Astrocyte (in vitro differentiated cells and primary cell): ENCODE results near the gene ANGPTL4. TPM values are rescaled to one million over a fixed set of nuclear protein-coding genes. Genes with fewer than 3 reads are reported as not detected.

Source experiments
- DNase-seq: peaks from one replicate; pipeline ENCODE4 v3.0.0-alpha.2; 2010; ENCODE audit warnings: low read depth
- FAIRE-seq: peaks from 2 replicates; lab custom pipeline; 2011; peaks lifted over from hg19 to GRCh38; lab: Jason Lieb, UNC
- H2AFZ ChIP-seq: 2 replicates; pipeline ENCODE4 v1.6.0; 2012; ENCODE audit warnings: low read depth, low read length, inconsistent platforms
- H3K27ac ChIP-seq: 2 replicates; pipeline ENCODE4 v1.5.1; 2011; ENCODE audit warnings: low read depth, low read length, inconsistent platforms
- H3K27me3 ChIP-seq: 2 replicates; pipeline ENCODE4 v1.6.0; 2011; ENCODE audit warnings: low read length, inconsistent platforms; ENCODE audit not compliant: insufficient read depth
- H3K36me3 ChIP-seq: 2 replicates; pipeline ENCODE4 v1.5.1; 2011; ENCODE audit warnings: low read length, inconsistent platforms; ENCODE audit not compliant: insufficient read depth
- H3K4me1 ChIP-seq: 2 replicates; pipeline ENCODE4 v1.5.1; 2011; ENCODE audit warnings: low read length, inconsistent platforms; ENCODE audit not compliant: insufficient read depth
- H3K4me2 ChIP-seq: 2 replicates; pipeline ENCODE4 v1.6.0; 2012; ENCODE audit warnings: low read length, inconsistent platforms
- H3K4me3 ChIP-seq: 2 replicates; pipeline ENCODE4 v1.5.1; 2011; ENCODE audit warnings: low read depth, mild to moderate bottlenecking, low read length, inconsistent platforms; ENCODE audit not compliant: insufficient read depth
- H3K79me2 ChIP-seq: 2 replicates; pipeline ENCODE4 v1.6.0; 2012; ENCODE audit warnings: mild to moderate bottlenecking, low read length, inconsistent platforms; ENCODE audit not compliant: insufficient read depth
- H3K9ac ChIP-seq: 2 replicates; pipeline ENCODE4 v1.6.0; 2012; ENCODE audit warnings: mild to moderate bottlenecking, low read length, inconsistent platforms
- H3K9me3 ChIP-seq: 2 replicates; pipeline ENCODE4 v1.5.1; 2012; ENCODE audit warnings: low read depth, mild to moderate bottlenecking, low read length, inconsistent platforms; ENCODE audit not compliant: insufficient read depth
- H4K20me1 ChIP-seq: 2 replicates; pipeline ENCODE4 v1.6.0; 2012; ENCODE audit warnings: low read length, inconsistent platforms; ENCODE audit not compliant: insufficient read depth
- H3K27ac Mint-ChIP-seq: one replicate; pipeline ENCODE4 v1.8.0; 2021; ENCODE audit warnings: mild to moderate bottlenecking, mixed read lengths; ENCODE audit not compliant: unreplicated experiment
- H3K27me3 Mint-ChIP-seq: one replicate; pipeline ENCODE4 v1.8.0; 2021; ENCODE audit warnings: low read depth, mixed read lengths; ENCODE audit not compliant: unreplicated experiment
- H3K36me3 Mint-ChIP-seq: one replicate; pipeline ENCODE4 v1.8.0; 2021; ENCODE audit warnings: low read depth, mixed read lengths; ENCODE audit not compliant: unreplicated experiment
- H3K4me1 Mint-ChIP-seq: one replicate; pipeline ENCODE4 v1.8.0; 2021; ENCODE audit warnings: low read depth, mixed read lengths; ENCODE audit not compliant: unreplicated experiment
- H3K4me3 Mint-ChIP-seq: one replicate; pipeline ENCODE4 v1.8.0; 2021; ENCODE audit warnings: mild to moderate bottlenecking, moderate library complexity, mixed read lengths; ENCODE audit not compliant: unreplicated experiment
- H3K9me3 Mint-ChIP-seq: one replicate; pipeline ENCODE4 v1.8.0; 2021; ENCODE audit warnings: mild to moderate bottlenecking, mixed read lengths; ENCODE audit not compliant: unreplicated experiment
- CTCF ChIP-seq: IDR thresholded peaks from 2 replicates; pipeline ENCODE4 v1.5.1; 2011; ENCODE audit warnings: low read depth, mild to moderate bottlenecking, inconsistent platforms, low read length, moderate library complexity; ENCODE audit not compliant: insufficient read depth
- EZH2 ChIP-seq: IDR thresholded peaks from 2 replicates; pipeline ENCODE4 v1.6.1; 2012; ENCODE audit warnings: mild to moderate bottlenecking, low read length, inconsistent platforms; ENCODE audit not compliant: insufficient read depth
- total RNA-seq: library from RNA; stranded (reverse); gene quantifications from 2 replicates; pipeline ENCODE4 v1.2.1, GENCODE V29; 2021

Gene ANGPTL4
- total RNA-seq, 1 donor from 2014 or later: 115 TPM

- Mint-ChIP-seq H3K4me3 (peak overlapping the region; percentile 76), H3K4me1 (peaks cover 12% of the 10 kb centered on the region), H3K36me3 (peaks cover 11% of the 10 kb centered on the region), H3K27ac (no peak overlapping the region), H3K9me3 (peaks cover 5% of the 10 kb centered on the region), H3K27me3 (no peaks in the 10 kb centered on the region)
- peak overlapping the region; percentile 67 for H3K4me2 ChIP-seq
- H3K27ac ChIP-seq: no peak overlapping the region
- peaks cover 57% of the 10 kb centered on the region for H3K79me2 ChIP-seq
- H3K9me3 ChIP-seq: no peaks in the 10 kb centered on the region
- no peak for TF ChIP-seq CTCF
- TF ChIP-seq EZH2: no peak
- H3K36me3 ChIP-seq: no peaks in the 10 kb centered on the region
- no peak overlapping the region for H3K9ac ChIP-seq
- no peak for DNase-seq
- no peaks in the 10 kb centered on the region for H3K27me3 ChIP-seq
- H3K4me3 ChIP-seq: peak overlapping the region; percentile 33
- no peak for FAIRE-seq
- no peak overlapping the region for H2AFZ ChIP-seq
- peaks cover 10% of the 10 kb centered on the region for H3K4me1 ChIP-seq
- peaks cover 54% of the 10 kb centered on the region for H4K20me1 ChIP-seq
Measured at GRCh38 chr19:8391198-8392016, 27.5 kb downstream of the ANGPTL4 start.

- TF ChIP-seq EZH2: no peak
- TF ChIP-seq CTCF: no peak
- H3K79me2 ChIP-seq: peaks cover 62% of the 10 kb centered on the region
- no peak overlapping the region for H3K27ac Mint-ChIP-seq
Measured at GRCh38 chr19:8392017-8392591, 28.1 kb downstream of the ANGPTL4 start.

More at GRCh38 chr19:8392017-8392591, 28.1 kb downstream of the ANGPTL4 start:
- Histone ChIP-seq H2AFZ (no peak overlapping the region), H4K20me1 (peaks cover 60% of the 10 kb centered on the region), H3K4me2 (peak overlapping the region; percentile 67), H3K27ac (no peak overlapping the region), H3K4me1 (peaks cover 14% of the 10 kb centered on the region), H3K4me3 (no peak overlapping the region), H3K9ac (no peak overlapping the region), H3K36me3 (no peaks in the 10 kb centered on the region), H3K27me3 (no peaks in the 10 kb centered on the region), H3K9me3 (no peaks in the 10 kb centered on the region)
- peaks cover 18% of the 10 kb centered on the region for H3K4me1 Mint-ChIP-seq
- FAIRE-seq: no peak
- H3K27me3 Mint-ChIP-seq: no peaks in the 10 kb centered on the region
- H3K4me3 Mint-ChIP-seq: peak overlapping the region; percentile 67
- peaks cover 4% of the 10 kb centered on the region for H3K36me3 Mint-ChIP-seq
- no peak for DNase-seq
- H3K9me3 Mint-ChIP-seq: peaks cover 3% of the 10 kb centered on the region
